GM12891 (cell line): ENCODE data around the gene ZNF841.
"Not testable (repeated sequence)": the region's sequence is repeated elsewhere in the genome, so short reads cannot be mapped to it uniquely, and the experiment has no call there.

Source experiments
- DNase-seq: peaks from one replicate; pipeline ENCODE4 v3.0.0; 2011; ENCODE audit warnings: low spot score; ENCODE audit not compliant: insufficient read length
- FAIRE-seq: peaks from 2 replicates; lab custom pipeline; 2011; peaks lifted over from hg19 to GRCh38; lab: Jason Lieb, UNC
- PAX5 ChIP-seq: IDR thresholded peaks from 2 replicates; pipeline ENCODE4 v1.6.1; 2011; ENCODE audit warnings: low read length, moderate library complexity, mild to moderate bottlenecking; ENCODE audit not compliant: insufficient read depth, severe bottlenecking
- POLR2A ChIP-seq: IDR thresholded peaks from 2 replicates; pipeline ENCODE4 v1.6.1; 2011; ENCODE audit warnings: low read depth, low read length, control low read depth
- POLR2AphosphoS5 ChIP-seq: IDR thresholded peaks from 2 replicates; pipeline ENCODE4 v1.6.1; 2011; ENCODE audit warnings: low read depth, low read length, control low read depth
- POU2F2 ChIP-seq: IDR thresholded peaks from 2 replicates; pipeline ENCODE4 v1.6.1; 2011; ENCODE audit warnings: low read depth, mild to moderate bottlenecking, control low read depth, low read length, moderate library complexity
- SPI1 ChIP-seq: IDR thresholded peaks from 2 replicates; pipeline ENCODE4 v1.6.1; 2011; ENCODE audit warnings: low read depth, low read length, control low read depth
- TAF1 ChIP-seq: IDR thresholded peaks from 2 replicates; pipeline ENCODE4 v1.6.1; 2011; ENCODE audit warnings: low read depth, low read length, control low read depth

Gene ZNF841

GRCh38 chr19:52115526-52116053, 20.0 kb upstream of the ZNF841 start:
- FAIRE-seq (no peak), DNase-seq (no peak)
- TF ChIP-seq TAF1, result no peak
- no peak for TF ChIP-seq SPI1
- no peak for TF ChIP-seq POLR2A
- no peak for TF ChIP-seq POU2F2
- no peak for TF ChIP-seq PAX5

GRCh38 chr19:52114691-52115090, 19.1 kb upstream of the ZNF841 start:
- no peak for TF ChIP-seq SPI1
- no peak for TF ChIP-seq PAX5
- no peak for TF ChIP-seq TAF1
- no peak for TF ChIP-seq POLR2A
- TF ChIP-seq POLR2AphosphoS5, result no peak
- TF ChIP-seq POU2F2, result no peak
- FAIRE-seq (no peak), DNase-seq (no peak)

DNA sequence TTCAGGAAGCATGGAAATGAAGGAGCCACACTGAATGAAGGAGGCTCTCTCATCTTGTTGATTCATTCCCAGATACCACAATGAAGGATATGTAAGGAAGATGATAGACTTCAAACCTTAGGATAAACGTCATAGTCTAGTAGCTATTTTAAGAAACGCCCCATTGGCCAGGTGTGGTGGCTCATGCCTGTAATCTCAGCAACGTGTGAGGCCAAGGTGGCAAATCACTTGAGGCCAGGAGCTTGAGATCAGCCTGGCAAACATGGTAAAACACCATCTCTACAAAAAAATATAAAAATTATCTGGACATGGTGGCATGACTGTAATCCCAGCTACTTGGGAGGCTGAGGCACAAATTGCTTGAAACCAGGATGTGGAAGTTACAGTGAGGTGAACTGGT, 17.1 kb upstream of the ZNF841 start:
- DNase-seq (no peak), FAIRE-seq (no peak)
- no peak for TF ChIP-seq POU2F2
- no peak for TF ChIP-seq SPI1
- TF ChIP-seq POLR2A, result no peak
- no peak for TF ChIP-seq TAF1
- TF ChIP-seq POLR2AphosphoS5, result no peak
- no peak for TF ChIP-seq PAX5

GRCh38 chr19:52110780-52111179, 15.2 kb upstream of the ZNF841 start:
- DNase-seq (no peak), FAIRE-seq (no peak)
- TF ChIP-seq POLR2AphosphoS5 (no peak), TAF1 (no peak), SPI1 (no peak), POU2F2 (no peak), PAX5 (no peak), POLR2A (no peak)

- TF ChIP-seq SPI1 (no peak), POLR2A (no peak), PAX5 (no peak), POU2F2 (no peak), POLR2AphosphoS5 (no peak), TAF1 (no peak)
- FAIRE-seq (no peak), DNase-seq (no peak)
These were observed 7.2 kb upstream of the ZNF841 start for GRCh38 chr19:52102782-52103181.

DNA sequence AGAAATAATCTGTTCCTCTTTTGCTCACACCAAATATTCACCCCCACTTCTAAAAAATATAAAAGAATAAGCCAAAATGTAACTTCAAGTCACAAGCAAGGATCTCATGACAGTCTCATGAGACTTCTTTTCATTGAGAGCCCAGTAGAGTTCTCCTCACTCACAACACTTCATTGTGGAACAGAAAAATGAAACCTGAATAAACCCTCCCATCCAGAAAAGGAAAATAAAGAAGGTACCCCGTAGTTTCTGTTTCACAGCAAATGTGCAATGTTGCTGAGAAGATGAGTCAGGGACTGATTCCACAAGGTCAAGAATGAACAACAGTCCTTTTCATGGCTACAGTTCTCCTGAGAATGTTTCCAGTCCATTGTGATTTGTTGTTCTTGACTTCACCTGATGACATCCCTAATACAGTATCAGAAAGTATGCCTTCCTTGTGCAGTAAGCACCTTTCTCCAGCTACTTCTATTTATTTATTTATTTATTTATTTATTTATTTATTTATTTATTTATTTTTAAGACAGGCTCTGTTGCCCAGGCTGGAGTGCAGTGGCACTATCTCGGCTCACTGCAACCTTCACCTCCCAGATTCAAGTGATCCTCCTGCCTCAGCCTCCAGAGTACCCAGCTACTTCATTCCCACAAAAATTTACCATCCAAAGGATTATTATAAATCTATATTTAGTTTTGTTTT, 6.4 kb upstream of the ZNF841 start:
- TF ChIP-seq TAF1 (no peak), POU2F2 (no peak)
- no peak for DNase-seq
- no peak for FAIRE-seq

- no peak for FAIRE-seq
- TF ChIP-seq TAF1 (no peak), POU2F2 (no peak), POLR2AphosphoS5 (no peak), PAX5 (no peak), SPI1 (no peak), POLR2A (no peak)
- DNase-seq, result no peak
These were observed 4.1 kb upstream of the ZNF841 start for GRCh38 chr19:52099497-52100138.

GRCh38 chr19:52096416-52096815, 851 bp upstream of the ZNF841 start:
- not testable (repeated sequence) for DNase-seq, FAIRE-seq

GRCh38 chr19:52094526-52095130, 937 bp downstream of the ZNF841 start:
- FAIRE-seq (peak; percentile 74), DNase-seq (no peak)
- TF ChIP-seq POLR2AphosphoS5 (no peak), POU2F2 (no peak), TAF1 (no peak), PAX5 (no peak)

DNA sequence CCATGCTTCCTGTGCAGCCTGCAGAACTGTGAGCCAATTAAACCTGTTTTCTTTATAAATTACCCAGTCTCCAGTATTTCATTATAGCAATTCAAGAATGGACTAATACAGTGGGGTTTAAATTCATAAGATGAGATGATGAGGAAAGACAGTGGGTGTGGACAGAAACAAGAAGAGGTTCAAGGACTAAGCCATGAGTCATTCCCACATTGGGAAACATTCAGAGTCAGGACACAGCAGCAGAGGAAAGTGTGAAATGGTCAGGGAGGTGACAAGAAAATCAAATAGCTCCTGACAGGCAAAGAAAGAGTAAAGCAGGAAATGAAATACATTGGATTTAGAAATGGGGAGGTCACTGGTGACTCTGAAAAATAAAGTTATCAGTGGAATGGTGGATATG, 9.1 kb downstream of the ZNF841 start:
- TF ChIP-seq PAX5 (no peak), SPI1 (no peak), POU2F2 (no peak), TAF1 (no peak), POLR2AphosphoS5 (no peak), POLR2A (no peak)
- no peak for FAIRE-seq

More for the DNA sequence above, 9.1 kb downstream of the ZNF841 start:
- no peak for DNase-seq
